GM21825 (cell line): ENCODE results near the gene ARID1B.

Source experiments
- ATAC-seq: cut with Tn5 transposase; IDR thresholded peaks from one replicate; pipeline ENCODE4 v1.9.1; 2021; ENCODE audit warnings: mild to moderate bottlenecking, moderate library complexity; ENCODE audit not compliant: unreplicated experiment

Gene ARID1B

DNA sequence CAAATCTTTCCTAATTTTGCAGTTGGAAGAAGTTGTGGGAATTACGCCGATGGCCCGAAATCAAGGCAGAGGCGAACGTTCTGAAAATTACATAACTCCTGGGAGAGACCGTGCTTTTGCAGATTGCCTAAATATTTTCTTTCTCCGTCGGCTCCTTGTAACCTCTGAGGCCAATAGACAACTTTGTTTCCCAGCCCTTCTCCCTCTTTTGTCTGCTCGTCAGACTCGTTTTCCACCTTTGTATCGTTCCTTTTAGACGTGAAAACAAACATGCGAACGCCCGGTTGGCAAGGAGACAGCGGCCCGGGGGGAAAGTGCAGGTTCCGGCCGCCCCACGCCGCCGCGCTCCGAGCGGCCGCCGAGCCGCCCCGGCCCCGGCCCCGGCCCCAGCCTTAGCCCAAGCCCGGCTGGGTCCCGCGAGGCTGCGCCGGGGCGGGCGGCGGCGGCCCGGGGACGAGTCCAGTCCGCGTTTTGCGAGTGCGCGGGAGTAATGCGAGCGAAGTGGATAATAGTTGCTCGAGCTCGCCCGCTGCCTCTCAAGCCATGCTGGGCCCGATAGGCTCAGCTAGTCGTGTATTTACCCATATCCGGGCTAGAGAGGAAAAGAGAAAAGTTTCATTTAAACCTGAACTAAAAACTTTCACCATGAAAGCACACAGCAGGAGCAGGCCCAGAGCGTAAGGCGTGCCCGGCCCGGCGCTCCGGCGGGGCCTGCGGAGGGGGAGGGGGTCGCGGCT lies at the start of gene ARID1B:
Gene ARID1B, plus strand, starts transcription at position 539 of the 737 bp plus-strand sequence. CDS start 303 bp downstream, outside the sequence.
- ATAC-seq = peak; percentile 37

DNA sequence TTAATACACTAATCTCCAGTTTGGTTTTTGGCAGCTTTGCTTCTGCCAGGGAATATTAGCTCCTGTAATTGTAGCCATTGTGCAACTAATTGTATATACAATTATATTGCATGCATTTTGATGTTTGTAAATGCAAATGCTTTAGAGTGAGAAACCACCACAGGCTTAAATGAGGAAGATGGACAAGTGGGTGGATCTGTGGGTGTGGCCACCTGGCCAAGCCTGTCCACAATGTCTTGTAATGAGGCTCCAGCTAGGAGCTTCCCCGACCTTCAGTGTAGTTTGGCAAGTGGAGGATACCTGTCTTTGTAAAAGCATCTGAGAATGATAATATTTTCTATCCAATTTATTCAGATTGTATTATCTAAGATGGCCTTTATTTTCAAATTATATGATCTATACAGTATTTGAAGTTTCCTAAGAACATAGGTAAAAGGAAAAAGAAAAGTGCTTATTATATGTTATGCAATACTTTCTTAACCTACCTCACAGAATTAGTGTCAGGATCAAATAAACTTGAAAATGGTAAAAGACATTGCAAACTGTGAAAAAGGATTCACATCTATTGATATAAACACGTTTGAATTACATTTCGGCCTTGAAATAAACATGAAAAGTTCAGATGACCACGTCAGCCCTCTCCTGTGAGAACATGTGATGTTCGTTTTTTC lies 49.3 kb upstream of the ARID1B start:
- no peak for ATAC-seq

- ATAC-seq = no peak
These were observed 47.9 kb upstream of the ARID1B start for GRCh38 chr6:156729248-156729647.

- ATAC-seq = no peak
These were observed 45.8 kb upstream of the ARID1B start for GRCh38 chr6:156731396-156731795.

DNA sequence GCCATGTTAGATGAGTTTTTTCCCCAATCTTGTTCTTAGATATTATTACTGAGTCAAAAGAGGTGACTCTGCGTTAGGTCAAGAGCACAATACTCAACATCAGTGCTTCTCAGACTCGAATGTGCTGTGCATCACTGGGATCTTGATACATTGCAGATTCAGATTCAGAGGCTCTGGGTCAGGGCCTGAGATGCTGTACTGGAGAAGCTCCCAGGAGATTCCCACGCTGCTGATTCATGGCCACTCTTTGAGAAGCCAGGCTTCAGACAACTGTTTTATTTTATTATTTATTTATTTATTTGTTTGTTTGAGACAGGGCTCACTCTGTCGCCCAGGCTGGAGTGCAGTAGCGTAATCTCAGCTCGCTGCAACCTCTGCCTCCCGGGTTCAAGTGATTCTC lies 41.4 kb upstream of the ARID1B start:
- ATAC-seq = no peak

DNA sequence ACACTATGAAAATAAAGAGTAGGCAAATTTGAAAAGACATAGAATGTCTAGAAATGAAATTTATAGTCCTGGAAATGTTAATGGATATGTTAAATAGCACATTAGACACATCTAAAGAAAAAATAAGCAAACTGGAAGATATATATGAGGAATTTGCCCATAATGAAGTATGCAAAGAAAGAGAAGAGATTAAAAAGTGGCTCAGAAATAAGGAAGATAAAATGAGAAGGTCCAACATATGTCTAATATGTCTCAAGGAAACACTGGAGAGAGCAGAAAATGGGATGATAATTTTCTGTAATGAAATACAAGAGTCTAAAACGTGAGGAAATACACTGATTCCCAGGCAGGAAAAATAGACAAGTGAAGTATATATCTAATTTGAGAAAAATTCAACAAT lies 36.6 kb upstream of the ARID1B start:
- no peak for ATAC-seq

DNA sequence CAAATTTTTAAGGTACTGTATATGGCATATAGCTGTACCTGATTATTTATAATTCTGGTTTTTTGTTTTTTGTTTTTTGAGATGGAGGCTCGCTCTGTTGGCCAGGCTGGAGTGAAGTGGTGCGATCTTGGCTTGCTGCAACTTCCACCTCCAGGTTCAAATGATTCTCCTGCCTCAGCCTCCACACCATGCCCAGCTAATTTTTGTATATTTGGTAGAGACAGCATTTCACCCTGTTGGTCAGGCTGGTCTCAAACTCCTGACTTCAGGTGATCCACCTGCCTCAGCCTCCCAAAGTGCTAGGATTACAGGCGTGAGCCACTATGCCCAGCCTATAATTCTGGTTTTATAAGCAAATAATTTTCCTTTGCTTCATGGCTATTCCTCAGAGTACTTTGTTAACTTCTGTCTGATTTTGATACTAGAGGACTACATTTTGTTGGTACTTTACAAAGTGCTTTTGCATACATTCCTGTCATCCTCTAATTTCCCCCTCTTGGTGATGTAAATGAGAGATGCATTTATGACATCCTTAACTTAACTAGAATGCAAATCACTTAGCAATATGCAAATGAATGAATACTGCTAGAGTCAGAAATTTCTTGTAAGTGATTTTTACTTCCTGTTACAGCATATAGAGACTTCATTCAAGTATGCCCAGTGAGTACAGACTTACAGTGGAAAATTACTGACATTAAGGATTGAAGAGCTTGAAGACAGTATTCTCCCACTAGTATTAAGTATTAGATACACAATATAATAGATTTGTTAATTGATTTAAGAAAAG lies 35.7 kb upstream of the ARID1B start:
- ATAC-seq = no peak

DNA sequence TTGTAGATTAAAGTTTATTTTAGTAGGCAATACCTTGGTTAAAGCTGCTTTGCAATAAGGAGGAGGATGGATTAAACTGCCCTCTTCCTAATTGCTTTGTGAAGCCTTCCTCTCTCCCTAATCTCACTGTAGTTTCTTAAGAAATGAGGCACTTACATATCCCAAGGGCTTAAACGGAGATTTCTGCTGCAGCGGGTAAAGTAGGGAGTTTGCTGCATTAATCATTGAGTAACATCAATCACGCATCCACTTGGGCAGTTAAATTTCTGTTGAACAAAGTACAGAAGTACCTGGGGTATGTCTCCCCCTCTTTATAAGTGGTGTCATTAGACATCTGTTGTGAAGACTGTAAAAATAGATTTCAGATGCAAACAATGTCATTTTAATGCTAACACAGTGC lies 29.5 kb upstream of the ARID1B start:
- ATAC-seq = no peak

- ATAC-seq = no peak
These were observed 28.7 kb upstream of the ARID1B start for GRCh38 chr6:156748504-156748903.

DNA sequence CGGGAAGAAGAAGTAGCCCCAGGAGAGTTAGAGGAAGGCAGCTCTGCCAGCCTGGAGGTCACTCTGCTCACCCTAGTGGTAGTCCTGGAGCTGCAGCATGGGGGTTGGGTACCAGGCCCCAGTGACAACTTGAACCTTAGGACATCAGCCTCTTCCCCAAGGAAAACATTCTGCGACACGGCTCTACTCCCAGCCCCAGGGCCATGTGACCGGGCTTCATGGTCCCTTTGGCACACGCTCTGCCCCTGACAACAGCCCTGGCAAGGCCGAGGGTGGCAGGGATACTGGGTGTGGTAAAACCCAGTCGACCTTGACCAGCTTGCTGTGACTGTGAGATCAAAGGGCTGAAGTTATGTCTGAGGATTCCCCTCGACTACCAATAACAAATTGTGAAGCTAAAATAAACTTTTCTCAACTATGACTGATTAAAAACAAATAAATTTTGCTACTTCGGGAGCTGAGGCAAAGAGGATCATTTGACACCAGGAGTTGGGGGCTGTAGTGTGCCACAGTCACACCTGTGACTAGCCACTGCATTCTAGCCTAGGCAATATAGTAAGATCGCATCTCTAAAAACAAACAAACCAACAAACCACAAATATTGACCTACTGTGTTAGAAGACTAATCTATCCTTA lies 24.4 kb upstream of the ARID1B start:
- peak; percentile 72 for ATAC-seq

- ATAC-seq = no peak
These were observed 20.3 kb upstream of the ARID1B start for GRCh38 chr6:156756630-156757610.

DNA sequence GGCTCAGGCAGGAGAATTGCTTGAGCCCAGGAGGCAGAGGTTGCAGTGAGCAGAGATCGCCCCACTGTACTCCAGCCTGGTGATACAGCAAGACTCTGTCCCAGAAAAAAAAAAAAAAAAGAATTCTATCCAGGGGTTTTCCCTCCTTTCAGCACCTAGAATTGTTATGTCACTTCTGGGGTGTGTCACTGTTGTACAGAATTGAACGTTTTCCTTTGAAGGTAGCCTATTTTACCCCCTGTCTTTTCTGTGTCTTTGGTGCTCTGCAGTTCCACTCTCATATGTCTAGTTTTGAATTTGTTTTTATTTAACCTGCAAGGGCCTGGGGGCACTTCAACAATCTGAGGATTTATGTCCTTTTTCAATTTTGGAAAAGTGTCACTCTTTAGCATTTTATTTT lies 19.3 kb upstream of the ARID1B start:
- ATAC-seq = no peak

- no peak for ATAC-seq
These were observed 16.8 kb upstream of the ARID1B start for GRCh38 chr6:156760377-156760776.

- ATAC-seq = no peak
These were observed 14.6 kb upstream of the ARID1B start for GRCh38 chr6:156762547-156762946.

DNA sequence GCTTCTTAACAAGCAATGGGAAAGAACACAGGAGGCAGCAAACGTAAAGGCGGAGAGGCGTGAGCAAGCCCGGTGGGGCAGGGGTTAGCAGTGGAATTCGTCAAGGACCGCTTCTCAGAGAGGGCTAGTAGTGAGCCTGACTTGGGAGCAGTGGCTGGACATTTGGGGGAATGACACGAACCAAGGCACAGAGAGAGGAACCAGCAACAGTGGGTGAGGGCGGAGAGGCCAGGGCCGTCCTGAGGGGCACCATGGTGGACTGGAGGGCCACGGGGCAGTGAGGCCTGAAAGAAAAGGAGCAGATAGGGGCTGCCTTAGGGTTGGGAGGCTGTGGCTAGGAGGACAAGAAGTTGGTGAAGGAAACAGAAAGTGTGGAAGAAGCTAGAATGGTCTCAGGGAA lies 12.1 kb upstream of the ARID1B start:
- ATAC-seq = no peak

DNA sequence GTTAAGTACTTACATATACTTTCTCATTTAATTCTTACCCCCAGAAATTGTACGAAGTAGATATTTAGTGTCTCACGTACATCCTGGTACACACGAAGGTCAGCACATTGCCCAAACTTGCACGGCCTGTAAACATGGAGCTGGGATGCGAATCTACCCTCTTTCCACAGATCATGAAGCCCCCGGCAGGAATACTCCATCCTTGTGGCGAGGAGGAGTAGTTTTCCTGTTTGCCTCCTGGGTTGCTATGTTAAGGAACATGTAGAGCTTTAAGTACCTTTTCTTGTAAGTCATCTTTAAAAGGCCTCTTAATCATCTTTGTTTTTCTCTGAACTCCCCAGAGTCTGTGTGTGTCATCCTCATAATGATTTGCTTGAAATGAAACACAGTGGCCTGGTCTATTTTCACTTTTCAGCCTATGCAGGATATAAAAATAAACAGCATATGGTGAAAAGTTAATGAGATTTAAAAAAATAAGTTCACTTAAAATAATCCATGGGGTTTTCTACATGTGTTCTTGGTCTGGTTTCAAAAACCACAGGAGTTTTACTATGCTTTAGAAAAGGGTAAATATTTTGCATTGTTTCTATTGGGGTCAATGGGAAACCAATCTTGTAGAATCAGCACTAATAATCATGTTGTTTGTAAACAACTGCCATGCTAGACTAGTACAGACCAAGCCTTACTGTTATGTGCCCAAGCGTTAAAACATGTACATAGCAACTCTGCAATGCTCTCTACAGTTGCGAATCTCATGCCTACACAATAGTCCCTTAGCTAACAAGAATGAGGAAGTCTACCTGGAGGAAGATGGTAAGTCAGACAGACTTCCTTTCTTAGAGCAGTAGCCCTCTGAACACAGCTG lies 9.3 kb upstream of the ARID1B start:
- ATAC-seq = peak; percentile 97

DNA sequence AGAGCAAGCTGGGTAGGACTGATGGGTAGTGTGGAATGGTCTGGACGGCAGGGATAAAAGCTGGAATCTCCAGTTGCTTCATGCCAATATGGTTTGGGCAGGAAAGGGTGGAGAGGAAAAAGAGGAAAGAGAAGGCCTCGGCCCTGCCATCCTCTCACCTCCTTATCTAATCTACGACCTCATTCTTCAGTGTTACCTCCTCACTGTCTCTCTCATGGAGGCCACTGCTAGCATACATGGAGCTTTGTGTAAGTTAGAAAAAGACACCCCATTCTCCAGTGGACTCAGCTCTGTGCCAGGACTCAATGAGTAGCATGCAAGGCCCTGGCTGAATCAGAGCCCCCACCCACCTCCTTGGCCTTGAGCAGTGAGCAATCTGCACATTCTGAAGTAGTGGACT lies 6.1 kb upstream of the ARID1B start:
- ATAC-seq = no peak

- ATAC-seq = no peak
These were observed 5.4 kb upstream of the ARID1B start for GRCh38 chr6:156771761-156772160.

DNA sequence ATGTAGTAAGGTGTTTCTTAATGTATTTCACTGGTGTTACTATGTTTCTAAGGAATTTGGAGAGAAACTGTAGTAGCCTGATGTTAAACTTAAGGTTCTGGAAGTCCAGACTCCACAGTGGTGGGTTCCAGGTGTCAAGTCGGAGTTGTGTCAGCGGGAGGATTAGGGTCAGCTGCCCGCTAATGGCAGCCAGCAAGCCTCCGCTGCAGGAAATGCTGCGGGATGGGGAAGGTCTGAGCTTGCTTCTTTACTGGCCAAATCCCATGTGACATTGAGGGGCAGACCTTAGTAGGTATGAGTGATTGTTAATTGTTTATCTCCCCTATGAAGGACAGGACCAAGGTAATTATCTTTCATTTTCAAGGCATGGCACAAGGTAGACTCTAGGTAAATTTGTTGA lies 3.7 kb upstream of the ARID1B start:
- no peak for ATAC-seq
